HL-60/S4 treated with retinoic acid at 250 ng/mL for 4 days and 3 days (cell line): ENCODE results near the gene COL13A1.

Experiments used
- in situ Hi-C: fragments of 300-500 bp; cut with MboI; formaldehyde crosslinking; loops from 2 replicates; pipeline ENCODE4 v1.7.0; 2022; ENCODE audit warnings: low sequenced_read_pairs

Gene COL13A1

GRCh38 chr10:69961881-69962745 lies 160.4 kb downstream of the COL13A1 start:
- in situ Hi-C loops: no loop called here

GRCh38 chr10:69962746-69963135 lies 161.0 kb downstream of the COL13A1 start:
- in situ Hi-C loops: no loop called here

- in situ Hi-C loops: no loop called here
Measured at GRCh38 chr10:69963178-69963834, 161.6 kb downstream of the COL13A1 start.

- in situ Hi-C loops: no loop called here
Measured at GRCh38 chr10:69963835-69964710, 162.4 kb downstream of the COL13A1 start.

GRCh38 chr10:69965086-69965485 lies 163.4 kb downstream of the COL13A1 start:
- in situ Hi-C loops: no loop called here

GRCh38 chr10:69965919-69966662 lies 164.4 kb downstream of the COL13A1 start:
- in situ Hi-C loops: no loop called here

- in situ Hi-C loops: no loop called here
Measured at GRCh38 chr10:69968830-69969229, 167.1 kb downstream of the COL13A1 start.

GRCh38 chr10:69969977-69970376 lies 168.3 kb downstream of the COL13A1 start:
- in situ Hi-C loops: no loop called here

GRCh38 chr10:69972981-69973397 lies 171.3 kb downstream of the COL13A1 start:
- in situ Hi-C loops: no loop called here

- in situ Hi-C loops: no loop called here
Measured at GRCh38 chr10:69973678-69974077, 172.0 kb downstream of the COL13A1 start.

GRCh38 chr10:69974551-69975155 lies 172.9 kb downstream of the COL13A1 start:
- in situ Hi-C loops: no loop called here

GRCh38 chr10:69976795-69977546 lies 175.3 kb downstream of the COL13A1 start:
- in situ Hi-C loops: no loop called here

- in situ Hi-C loops: no loop called here
Measured at GRCh38 chr10:69979174-69979573, 177.5 kb downstream of the COL13A1 start.

GRCh38 chr10:69980672-69981071 lies 179.0 kb downstream of the COL13A1 start:
- in situ Hi-C loops: no loop called here

- in situ Hi-C loops: no loop called here
Measured at GRCh38 chr10:69988094-69988493, 186.4 kb downstream of the COL13A1 start.

- in situ Hi-C loops: no loop called here
Measured at GRCh38 chr10:69991151-69991550, 189.4 kb downstream of the COL13A1 start.

GRCh38 chr10:69994262-69994661 lies 192.6 kb downstream of the COL13A1 start:
- in situ Hi-C loops: no loop called here

- in situ Hi-C loops: no loop called here
Measured at GRCh38 chr10:69996611-69997010, 194.9 kb downstream of the COL13A1 start.

GRCh38 chr10:70000262-70000661 lies 198.6 kb downstream of the COL13A1 start:
- in situ Hi-C loops: no loop called here
